ENCODE measurements around the gene ITGB1BP2.
A peak's percentile ranks its signal among the peaks of the same experiment; 100 is the strongest.
"Not testable (repeated sequence)": the region's sequence is repeated elsewhere in the genome, so short reads cannot be mapped to it uniquely, and the experiment has no call there.

ITGB1BP2 gene

DNA sequence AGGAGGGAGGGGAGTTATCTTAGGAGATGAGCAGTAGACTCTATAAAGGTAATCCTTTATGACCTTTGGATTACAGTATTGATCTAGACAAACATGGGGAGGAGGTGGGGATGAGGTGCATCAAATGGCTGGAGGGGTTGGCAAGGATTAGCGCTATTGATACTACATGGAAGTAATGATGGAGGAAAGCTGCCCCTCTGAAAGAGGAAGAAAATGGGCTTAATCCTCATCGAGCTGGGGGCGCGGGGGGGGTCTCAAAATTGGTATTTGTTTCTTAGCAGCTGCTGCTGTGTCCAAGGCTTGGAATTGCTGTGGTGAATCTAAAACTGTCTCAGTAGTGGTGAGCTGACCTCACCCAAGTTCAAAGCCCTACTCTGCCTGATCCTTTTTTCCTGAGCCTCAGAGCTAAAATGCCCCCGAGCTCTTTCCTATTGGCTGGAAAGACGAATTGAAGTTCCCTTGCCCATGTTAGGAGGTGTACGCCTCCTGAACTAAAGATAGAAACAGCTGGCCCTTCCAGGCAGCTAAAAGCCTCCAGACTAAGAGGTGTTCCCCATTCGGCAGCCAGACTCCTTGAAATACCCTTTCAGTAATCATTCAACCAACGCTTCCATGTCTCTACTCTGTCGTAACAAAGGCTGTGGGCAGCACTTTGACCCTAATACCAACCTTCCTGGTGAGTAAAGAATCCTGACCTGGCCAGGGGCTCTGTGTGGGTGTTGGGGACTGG lies at the start of gene ITGB1BP2:
ITGB1BP2 (plus strand) TSS at position 556 of the 730 bp plus-strand sequence; CDS start at position 613, 57 bp downstream.
- peak; percentile 67 for DNase-seq (ENCODE audit: low read depth)

GRCh38 chrX:71252221-71252620 lies 49.3 kb upstream of the ITGB1BP2 start:
- DNase-seq (ENCODE audit: low read depth), result no peak

DNA sequence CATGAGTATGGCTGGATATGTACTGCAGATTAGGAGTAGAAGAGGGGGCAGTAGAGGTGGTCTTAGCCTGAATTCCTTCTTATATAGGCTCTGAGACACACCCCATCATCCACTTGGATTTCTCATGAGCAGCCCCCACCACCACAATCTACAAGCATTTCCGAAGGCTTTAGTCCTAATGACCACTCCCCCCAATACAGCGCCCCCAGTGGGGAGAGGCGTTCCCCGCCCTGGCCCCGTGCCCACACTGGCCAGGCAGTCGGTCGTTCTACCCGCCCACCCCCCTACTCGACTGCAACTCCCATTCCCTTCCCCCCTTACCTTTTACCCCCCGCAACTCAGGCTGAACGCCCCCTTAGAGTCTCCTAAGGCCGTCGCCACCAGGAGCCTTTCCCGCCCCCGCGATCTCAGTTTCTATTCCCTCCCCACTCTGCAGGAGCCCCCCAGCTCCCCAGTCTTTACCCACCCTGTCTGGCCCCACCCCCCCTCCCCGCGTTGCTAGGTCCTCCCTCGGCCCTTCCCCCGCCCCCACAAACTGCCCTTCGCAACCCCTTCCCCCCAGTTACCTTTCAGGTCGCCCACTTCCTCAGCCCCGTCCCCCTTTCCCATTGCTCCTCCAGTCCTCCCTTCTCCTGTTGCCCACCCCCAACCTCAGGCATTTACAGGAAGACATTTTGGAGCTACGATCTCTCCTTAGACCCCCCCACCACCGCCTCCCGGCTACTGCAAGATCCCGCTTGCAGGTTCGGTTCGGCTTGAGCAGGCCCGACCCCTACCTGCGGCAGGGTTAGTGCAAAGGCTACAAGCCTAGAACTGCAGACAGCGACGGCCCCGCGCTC lies 48.1 kb upstream of the ITGB1BP2 start:
- DNase-seq (ENCODE audit: low read depth), result peak; percentile 13

DNA sequence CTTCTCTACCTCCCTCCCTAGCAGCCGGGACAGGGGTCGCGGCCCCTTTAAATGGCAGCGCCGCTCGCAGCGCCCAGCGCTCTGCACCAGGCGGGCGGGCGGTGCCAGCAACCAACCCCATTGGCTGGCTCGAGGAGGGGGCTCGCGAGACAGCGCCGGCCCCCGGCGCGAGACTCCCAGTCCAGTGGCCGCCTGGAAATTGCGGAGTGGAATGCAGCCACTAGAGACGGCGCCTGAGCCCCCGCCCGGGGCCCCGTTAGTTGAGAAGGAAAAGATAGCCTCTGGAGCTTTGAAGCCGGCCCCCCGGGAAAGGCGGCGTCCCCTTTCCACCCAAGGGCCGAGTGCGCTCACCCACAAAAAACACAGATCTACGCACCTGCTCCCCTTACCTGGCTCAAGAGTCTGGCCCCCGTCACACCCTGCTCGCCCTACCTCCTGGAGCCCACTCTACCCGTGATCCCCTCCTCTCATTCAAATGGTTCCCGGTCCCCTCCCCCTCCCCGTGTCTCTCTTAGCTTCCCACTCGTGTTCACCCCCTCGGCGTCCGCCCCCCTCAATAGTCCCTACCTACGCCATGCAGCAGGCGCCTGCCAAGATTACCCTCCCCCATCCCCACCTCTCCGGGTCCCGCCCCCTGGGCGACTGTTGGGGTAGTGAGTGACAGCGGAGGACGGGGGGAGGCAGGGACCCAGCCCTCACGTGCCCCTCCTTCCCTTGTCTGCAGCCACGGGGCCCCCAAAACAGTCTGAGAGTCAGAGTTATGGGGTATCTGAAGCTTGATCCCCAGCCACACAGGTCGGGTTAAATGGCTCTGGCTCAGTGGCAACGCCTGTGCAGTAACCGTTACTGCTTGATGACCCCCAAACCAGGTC lies 47.2 kb upstream of the ITGB1BP2 start, which contains the start of gene ZMYM3:
ZMYM3 (minus strand) TSS at position 49 of the 872 bp plus-strand sequence. CDS start 885 bp downstream, outside the sequence.
- DNase-seq (ENCODE audit: low read depth), result peak; percentile 75

DNA sequence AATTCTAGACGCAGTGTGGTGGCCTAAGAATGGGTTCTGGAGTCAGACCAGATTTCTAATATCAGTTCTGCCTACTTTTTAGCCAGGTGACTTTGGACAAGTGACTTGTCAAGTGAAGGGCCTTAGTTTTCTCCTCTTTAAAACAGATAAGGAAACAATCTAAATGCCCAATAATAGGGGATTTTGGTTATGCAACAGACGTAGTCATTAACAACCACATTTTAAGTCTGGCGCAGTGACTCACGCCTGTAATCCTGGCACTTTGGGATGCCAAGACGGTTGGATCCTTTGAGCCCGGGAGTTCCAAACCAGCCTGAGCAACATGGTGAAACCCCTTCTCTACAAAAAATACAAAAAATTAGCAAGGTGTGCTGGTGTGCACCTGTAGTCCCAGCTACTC lies 45.5 kb upstream of the ITGB1BP2 start:
- peak; percentile 82 for DNase-seq (ENCODE audit: low read depth)

DNA sequence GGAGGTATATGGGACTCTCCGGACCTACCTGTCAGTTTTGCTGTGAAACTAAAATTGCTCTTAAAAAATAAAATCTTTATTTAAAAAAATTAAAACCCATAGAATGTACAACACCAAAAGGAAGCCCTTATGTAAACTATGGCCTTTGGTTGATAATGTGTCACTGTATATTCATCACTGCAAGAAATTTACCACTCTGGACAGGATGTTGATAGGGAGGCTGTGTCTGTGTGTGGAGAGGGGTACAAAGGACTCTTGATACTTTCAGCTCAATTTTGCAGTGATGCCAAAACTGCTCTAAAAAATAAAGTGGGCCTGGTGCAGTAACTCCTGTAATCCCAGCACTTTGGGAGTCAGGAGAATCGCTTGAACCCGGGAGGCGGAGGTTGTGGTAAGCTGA lies 44.7 kb upstream of the ITGB1BP2 start:
- DNase-seq (ENCODE audit: low read depth), result no peak

- DNase-seq (ENCODE audit: low read depth), result not testable (repeated sequence)
Measured at GRCh38 chrX:71268624-71269023, 32.9 kb upstream of the ITGB1BP2 start.

DNA sequence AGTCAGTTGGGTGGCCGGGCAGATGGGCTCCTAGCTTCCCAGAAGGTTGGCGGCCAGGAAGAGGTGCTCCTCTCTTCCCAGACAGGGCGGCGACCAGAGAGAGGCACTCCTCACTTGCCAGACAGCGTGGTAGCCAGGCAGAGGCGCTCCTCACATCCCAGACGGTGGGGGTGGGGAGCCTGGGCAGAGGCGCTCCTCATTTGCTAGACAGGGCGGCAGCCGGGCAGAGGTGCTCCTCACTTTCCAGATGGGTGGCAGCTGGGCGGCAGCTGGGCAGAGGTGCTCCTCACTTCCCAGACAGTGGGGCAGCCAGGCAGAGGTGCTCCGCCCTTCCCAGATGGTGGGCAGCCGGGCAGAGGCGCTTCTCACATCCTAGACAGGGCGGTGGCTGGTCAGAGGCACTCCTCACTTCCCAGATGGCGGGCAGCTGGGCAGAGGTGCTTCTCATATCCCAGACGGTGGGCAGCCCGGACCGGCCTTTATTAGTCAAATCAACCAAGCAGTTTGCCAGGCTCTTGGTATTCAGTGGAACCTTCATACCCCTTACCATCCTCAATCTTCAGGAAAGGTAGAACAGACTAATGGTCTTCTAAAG lies 31.7 kb upstream of the ITGB1BP2 start:
- DNase-seq (ENCODE audit: low read depth), result no peak

GRCh38 chrX:71272313-71272712 lies 29.2 kb upstream of the ITGB1BP2 start:
- DNase-seq (ENCODE audit: low read depth), result not testable (repeated sequence)

GRCh38 chrX:71281300-71281699 lies 20.2 kb upstream of the ITGB1BP2 start:
- DNase-seq (ENCODE audit: low read depth), result not testable (repeated sequence)

GRCh38 chrX:71282514-71283402 lies 18.8 kb upstream of the ITGB1BP2 start:
- DNase-seq (ENCODE audit: low read depth), result peak; percentile 65

GRCh38 chrX:71283403-71284143 lies 18.0 kb upstream of the ITGB1BP2 start, which contains the start of gene NONO:
NONO (plus strand) TSS chrX:71283635; CDS start chrX:71290638, 7,003 bp downstream.
- DNase-seq (ENCODE audit: low read depth), result peak; percentile 99

DNA sequence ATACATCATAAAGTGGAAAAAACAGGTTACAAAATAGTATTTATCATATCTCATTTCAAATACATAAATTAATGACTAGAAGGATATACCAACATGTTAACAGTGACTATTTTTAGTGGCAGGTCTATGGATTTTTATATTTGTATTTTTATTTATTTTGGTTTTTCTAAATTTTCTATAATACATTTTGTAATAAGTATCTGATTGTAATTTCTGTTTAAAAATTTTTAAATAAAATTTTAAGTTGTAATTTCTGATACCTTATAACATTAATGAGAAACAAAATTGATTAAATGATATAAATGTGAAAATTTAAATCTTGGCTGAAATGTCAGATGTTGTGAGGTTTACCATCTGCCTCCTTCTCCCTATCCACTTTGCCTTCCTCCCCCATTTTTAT lies 15.6 kb upstream of the ITGB1BP2 start:
- DNase-seq (ENCODE audit: low read depth), result no peak

DNA sequence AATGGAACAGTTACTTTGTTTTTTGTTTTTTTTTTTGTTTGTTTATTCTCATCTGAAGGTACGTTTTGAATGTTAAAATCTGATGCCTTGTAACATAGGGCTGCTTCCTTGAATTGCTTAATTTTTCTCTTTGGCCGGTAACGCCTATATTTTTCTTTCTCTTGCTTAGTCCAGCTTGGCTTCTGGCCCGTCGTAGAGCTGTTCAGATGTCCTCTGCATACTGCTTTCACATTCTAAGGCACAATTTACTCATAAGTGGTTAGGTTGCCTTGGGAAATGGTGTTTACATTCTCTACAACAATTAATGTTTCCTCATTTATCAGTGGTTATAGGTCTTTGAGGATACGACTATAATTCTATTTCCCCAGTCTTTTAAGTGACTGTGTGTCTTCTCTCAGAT lies 10.2 kb upstream of the ITGB1BP2 start:
- peak; percentile 42 for DNase-seq (ENCODE audit: low read depth)

DNA sequence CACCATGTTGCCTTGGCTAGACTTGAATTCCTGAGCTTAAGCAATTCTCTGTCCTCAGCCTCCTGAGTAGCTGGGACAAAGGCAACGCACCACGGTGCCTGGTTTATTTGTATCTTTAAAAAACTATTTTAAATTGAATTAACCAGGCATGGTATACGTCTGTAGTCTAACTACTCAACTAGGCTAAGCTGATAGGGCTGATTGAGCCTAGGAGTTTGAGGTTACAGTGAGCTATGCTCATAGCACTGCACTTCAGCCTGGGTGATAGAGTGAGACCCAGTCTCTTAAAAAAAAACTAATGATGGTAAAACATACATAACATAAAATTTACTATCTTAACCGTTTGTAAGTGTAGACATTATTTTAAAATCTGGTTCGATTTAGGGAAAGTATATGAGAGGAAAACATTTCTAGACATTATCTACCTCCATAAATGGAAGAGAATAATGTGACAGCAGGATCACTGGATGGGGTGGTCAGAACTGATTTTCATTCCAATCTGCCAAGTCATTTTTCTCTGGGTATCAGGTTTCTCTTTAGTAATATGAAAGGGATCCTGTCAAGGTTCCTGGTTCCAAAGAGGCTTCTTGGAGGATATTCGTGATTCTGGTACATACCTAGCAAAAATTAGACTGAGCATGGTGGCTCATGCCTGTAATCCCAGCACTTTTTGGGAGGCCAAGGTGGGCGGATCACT lies 8.7 kb upstream of the ITGB1BP2 start:
- DNase-seq (ENCODE audit: low read depth), result peak; percentile 16

- DNase-seq (ENCODE audit: low read depth), result no peak
Measured at GRCh38 chrX:71296806-71297205, 4.7 kb upstream of the ITGB1BP2 start.

DNA sequence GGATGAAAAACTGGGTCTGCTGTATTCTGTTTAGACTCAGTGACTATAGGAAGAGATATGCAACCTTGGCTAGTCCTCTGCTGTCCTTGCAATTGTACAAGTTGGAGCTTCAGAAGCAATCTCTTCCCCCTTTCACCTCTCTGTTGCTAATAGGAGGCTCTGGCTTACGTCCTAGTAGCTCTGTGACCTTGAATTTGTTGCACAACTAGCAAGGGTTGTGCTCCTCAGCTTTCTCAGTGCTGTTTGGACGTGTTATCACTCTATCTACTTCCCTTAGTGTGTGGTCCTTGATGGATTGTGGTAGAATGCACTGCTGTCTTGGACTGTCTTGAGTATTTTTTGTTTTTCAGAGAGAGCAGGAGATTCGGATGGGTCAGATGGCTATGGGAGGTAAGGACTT lies 3.4 kb upstream of the ITGB1BP2 start:
- peak; percentile 88 for DNase-seq (ENCODE audit: low read depth)

- not testable (repeated sequence) for DNase-seq (ENCODE audit: low read depth)
Measured at GRCh38 chrX:71300064-71300463, 1.5 kb upstream of the ITGB1BP2 start.

DNA sequence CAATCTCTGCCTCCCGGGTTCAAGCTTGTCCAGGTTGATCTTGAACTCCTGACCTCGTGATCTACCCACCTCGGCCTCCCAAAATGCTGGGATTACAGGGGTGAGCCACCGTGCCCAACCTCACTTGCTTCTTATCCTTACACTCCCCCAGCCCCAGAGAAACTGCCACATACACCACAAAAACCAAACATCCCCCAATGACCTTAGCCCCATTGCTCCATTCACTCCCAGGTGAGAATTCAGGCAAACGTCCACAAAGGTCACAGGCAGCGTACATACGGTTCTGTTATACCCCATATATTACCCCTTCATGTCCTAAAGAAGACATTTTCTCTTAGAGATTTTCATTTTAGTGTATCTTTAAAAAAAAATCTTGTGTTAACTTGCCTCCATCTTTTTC lies 1.1 kb upstream of the ITGB1BP2 start:
- DNase-seq (ENCODE audit: low read depth), result not testable (repeated sequence)

All from amniotic epithelial cell (primary cell).